Activated CD8-positive, alpha-beta T cell treated with anti-CD3 and anti-CD28 coated beads for 36 hours (primary cell): Measurements from ENCODE around the gene MPDZ. TPM values are rescaled to one million over a fixed set of nuclear protein-coding genes. Genes with fewer than 3 reads are reported as not detected.

Source experiments
- ATAC-seq: fragments of 200-7000 bp; cut with Tn5 transposase; one replicate; pipeline ENCODE4 v1.10.0; 2021; ENCODE audit warnings: mild to moderate bottlenecking, moderate library complexity
- CTCF ChIA-PET: fragments of 350-600 bp; sonication (Branson Sonifier 250); formaldehyde crosslinking; loops from one replicate; lab custom pipeline; 2021; ENCODE audit warnings: antibody characterized with exemption; lab: Charles Lee
- POLR2A ChIA-PET: fragments of 350-600 bp; sonication (Branson Sonifier 250); formaldehyde crosslinking; loops from one replicate; lab custom pipeline; 2021; ENCODE audit warnings: antibody characterized with exemption; lab: Charles Lee
- DNase-seq: peaks from one replicate; pipeline ENCODE4 v3.0.0-alpha.2; 2020
- H3K27ac Mint-ChIP-seq: one replicate; pipeline ENCODE4 v1.8.0; 2021; ENCODE audit warnings: mild to moderate bottlenecking, mixed read lengths
- H3K27me3 Mint-ChIP-seq: one replicate; pipeline ENCODE4 v1.8.0; 2021; ENCODE audit warnings: mixed read lengths
- H3K36me3 Mint-ChIP-seq: one replicate; pipeline ENCODE4 v1.8.0; 2021; ENCODE audit warnings: low read depth, mixed read lengths
- H3K4me1 Mint-ChIP-seq: one replicate; pipeline ENCODE4 v1.8.0; 2021; ENCODE audit warnings: low read depth, mixed read lengths
- H3K4me3 Mint-ChIP-seq: one replicate; pipeline ENCODE4 v1.8.0; 2021; ENCODE audit warnings: mild to moderate bottlenecking, moderate library complexity, mixed read lengths
- H3K9me3 Mint-ChIP-seq: one replicate; pipeline ENCODE4 v1.8.0; 2021; ENCODE audit warnings: mixed read lengths
- CTCF ChIP-seq: fragments of 200-600 bp; IDR thresholded peaks from one replicate; pipeline ENCODE4 v1.8.0; 2022; ENCODE audit warnings: antibody characterized with exemption, mild to moderate bottlenecking
- intact Hi-C: fragments of 100-400 bp; cut with micrococcal nuclease; formaldehyde crosslinking; loops from one replicate; pipeline ENCODE4 v1.10.0; 2022
- total RNA-seq, 2 experiments: library from RNA; stranded (reverse); gene quantifications; one replicate each; pipeline ENCODE4 v1.2.3, GENCODE V29; 2021

The MPDZ gene
- total RNA-seq, 2 experiments from 2014 or later = not detected

GRCh38 chr9:13118313-13118712, 161.2 kb downstream of the MPDZ start:
- Mint-ChIP-seq H3K9me3 (peaks cover 5% of the 10 kb centered on the region), H3K4me1 (no peaks in the 10 kb centered on the region), H3K27me3 (no peaks in the 10 kb centered on the region), H3K27ac (no peak overlapping the region), H3K36me3 (no peaks in the 10 kb centered on the region), H3K4me3 (no peak overlapping the region)
- intact Hi-C loops = no loop called here
- ATAC-seq (no peak), DNase-seq (no peak)
- CTCF ChIA-PET = no interaction called here
- POLR2A ChIA-PET = no interaction called here
- TF ChIP-seq CTCF = no peak

- Mint-ChIP-seq H3K36me3 (no peaks in the 10 kb centered on the region), H3K4me3 (no peak overlapping the region), H3K4me1 (no peaks in the 10 kb centered on the region), H3K27me3 (no peaks in the 10 kb centered on the region), H3K9me3 (peaks cover 4% of the 10 kb centered on the region), H3K27ac (no peak overlapping the region)
- intact Hi-C loops = no loop called here
- ATAC-seq (no peak), DNase-seq (no peak)
- no peak for TF ChIP-seq CTCF
- ChIA-PET POLR2A (no interaction called here), CTCF (no interaction called here)
Observed at GRCh38 chr9:13116292-13116691, 163.2 kb downstream of the MPDZ start.

- Mint-ChIP-seq H3K4me3 (no peak overlapping the region), H3K36me3 (no peaks in the 10 kb centered on the region), H3K4me1 (no peaks in the 10 kb centered on the region), H3K27me3 (no peaks in the 10 kb centered on the region), H3K27ac (no peak overlapping the region), H3K9me3 (peaks cover 3% of the 10 kb centered on the region)
- intact Hi-C loops = no loop called here
- no peak for TF ChIP-seq CTCF
- DNase-seq (no peak), ATAC-seq (no peak)
- CTCF ChIA-PET = no interaction called here
- POLR2A ChIA-PET = no interaction called here
Observed at GRCh38 chr9:13113751-13114150, 165.7 kb downstream of the MPDZ start.

GRCh38 chr9:13113216-13113615, 166.3 kb downstream of the MPDZ start:
- no peak for DNase-seq
- Mint-ChIP-seq H3K9me3 (peaks cover 3% of the 10 kb centered on the region), H3K36me3 (no peaks in the 10 kb centered on the region), H3K4me3 (no peak overlapping the region), H3K27ac (no peak overlapping the region), H3K27me3 (no peaks in the 10 kb centered on the region), H3K4me1 (no peaks in the 10 kb centered on the region)
- ChIA-PET CTCF (no interaction called here), POLR2A (no interaction called here)
- ATAC-seq = no peak
- TF ChIP-seq CTCF = no peak
- intact Hi-C loops = no loop called here

GRCh38 chr9:13111778-13112177, 167.7 kb downstream of the MPDZ start:
- peaks cover 3% of the 10 kb centered on the region for H3K9me3 Mint-ChIP-seq
- intact Hi-C loops = no loop called here
- H3K27ac Mint-ChIP-seq = no peak overlapping the region
- CTCF ChIA-PET = no interaction called here
- H3K4me1 Mint-ChIP-seq = no peaks in the 10 kb centered on the region
- POLR2A ChIA-PET = no interaction called here
- no peak for ATAC-seq
- no peak for DNase-seq
- H3K4me3 Mint-ChIP-seq = no peak overlapping the region
- TF ChIP-seq CTCF = no peak
- no peaks in the 10 kb centered on the region for H3K36me3 Mint-ChIP-seq
- H3K27me3 Mint-ChIP-seq = no peaks in the 10 kb centered on the region
